Activated CD4-positive, alpha-beta T cell treated with anti-CD3 and anti-CD28 coated beads, Interleukin-2, amount 50 U/mL, for 48 hours (primary cell): ENCODE data around the gene GPR151.

ENCODE experiments used
- DNase-seq, 2 experiments: peaks; one replicate each; pipeline ENCODE4 v3.0.0-alpha.2; 2020

GPR151 gene

GRCh38 chr5:146519554-146519953, 3.6 kb upstream of the GPR151 start:
- DNase-seq = no peak

DNA sequence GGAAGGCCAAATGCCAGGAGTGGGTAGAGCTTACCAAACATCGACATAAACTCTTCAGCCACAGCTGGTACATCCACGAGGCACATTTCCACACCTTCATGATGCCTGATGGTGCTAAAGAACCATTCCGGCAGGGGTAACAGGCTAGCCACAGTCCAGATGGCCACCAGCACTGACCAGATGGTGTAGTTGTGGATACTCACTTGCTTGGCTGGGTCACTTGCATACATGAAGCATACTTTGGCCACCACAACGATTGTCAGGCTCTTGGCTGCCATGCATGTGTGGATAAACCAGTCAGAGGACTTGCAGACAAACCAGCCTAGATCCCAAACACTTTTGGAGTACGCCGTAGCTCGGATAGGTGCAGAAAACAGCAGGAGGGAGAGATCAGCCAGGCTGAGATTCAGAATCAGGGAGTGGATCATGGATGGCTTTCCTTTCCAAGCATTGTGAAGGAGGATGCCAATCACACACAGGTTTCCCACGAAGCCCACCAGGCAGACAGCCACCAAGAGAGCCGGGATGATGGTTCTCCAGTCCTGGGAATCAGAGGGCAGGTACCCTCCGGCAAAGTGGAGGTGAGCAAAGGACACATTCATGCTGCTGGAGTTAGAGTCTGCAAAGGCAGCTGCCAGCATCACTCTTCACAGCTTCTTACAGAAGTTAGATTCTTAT, 378 bp downstream of the GPR151 start:
- DNase-seq = no peak

- DNase-seq = no peak
These were observed 1.4 kb downstream of the GPR151 start for GRCh38 chr5:146514575-146514974.

GRCh38 chr5:146513462-146513861, 2.5 kb downstream of the GPR151 start:
- no peak for DNase-seq

GRCh38 chr5:146510559-146511125, 5.3 kb downstream of the GPR151 start:
- no peak for DNase-seq

GRCh38 chr5:146507428-146507827, 8.6 kb downstream of the GPR151 start:
- no peak for DNase-seq

DNA sequence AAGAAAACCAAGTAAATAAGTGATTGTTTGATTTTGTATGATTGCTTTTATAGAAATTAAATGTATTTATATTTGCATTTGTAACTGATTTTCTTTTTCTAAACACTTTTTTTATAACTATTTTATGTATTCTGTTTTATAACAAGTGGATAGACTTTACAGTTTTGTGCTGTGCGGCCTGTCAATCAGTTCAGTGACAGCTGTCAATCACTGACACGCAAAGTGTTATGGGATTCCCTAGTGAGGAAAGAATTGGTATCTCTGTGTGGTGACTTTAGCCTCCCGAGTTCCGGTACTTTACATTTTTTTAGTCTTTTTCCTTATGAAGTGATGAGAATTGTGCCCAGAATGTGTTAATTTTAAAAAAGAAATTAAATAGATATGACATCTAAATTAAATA, 16.3 kb downstream of the GPR151 start:
- no peak for DNase-seq

DNA sequence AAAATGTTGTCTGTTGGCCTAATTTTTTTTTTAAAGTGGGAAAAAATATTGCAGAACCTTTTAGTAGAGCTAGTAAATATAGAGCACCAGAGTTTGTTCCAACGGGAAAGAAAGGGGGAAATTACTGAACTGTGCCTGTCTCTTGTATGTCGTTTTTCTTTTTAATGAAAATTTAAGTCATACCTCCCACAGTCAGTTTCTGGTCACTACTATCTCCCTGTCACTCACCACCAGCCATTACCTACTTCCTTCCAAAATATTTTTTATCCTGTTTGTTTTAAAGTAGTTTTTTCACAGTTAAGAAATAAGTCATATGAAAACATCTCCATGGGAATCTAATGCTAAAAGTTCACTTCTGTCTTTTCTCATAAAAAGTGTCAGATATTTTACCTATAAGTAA, 21.3 kb downstream of the GPR151 start:
- DNase-seq = no peak

DNA sequence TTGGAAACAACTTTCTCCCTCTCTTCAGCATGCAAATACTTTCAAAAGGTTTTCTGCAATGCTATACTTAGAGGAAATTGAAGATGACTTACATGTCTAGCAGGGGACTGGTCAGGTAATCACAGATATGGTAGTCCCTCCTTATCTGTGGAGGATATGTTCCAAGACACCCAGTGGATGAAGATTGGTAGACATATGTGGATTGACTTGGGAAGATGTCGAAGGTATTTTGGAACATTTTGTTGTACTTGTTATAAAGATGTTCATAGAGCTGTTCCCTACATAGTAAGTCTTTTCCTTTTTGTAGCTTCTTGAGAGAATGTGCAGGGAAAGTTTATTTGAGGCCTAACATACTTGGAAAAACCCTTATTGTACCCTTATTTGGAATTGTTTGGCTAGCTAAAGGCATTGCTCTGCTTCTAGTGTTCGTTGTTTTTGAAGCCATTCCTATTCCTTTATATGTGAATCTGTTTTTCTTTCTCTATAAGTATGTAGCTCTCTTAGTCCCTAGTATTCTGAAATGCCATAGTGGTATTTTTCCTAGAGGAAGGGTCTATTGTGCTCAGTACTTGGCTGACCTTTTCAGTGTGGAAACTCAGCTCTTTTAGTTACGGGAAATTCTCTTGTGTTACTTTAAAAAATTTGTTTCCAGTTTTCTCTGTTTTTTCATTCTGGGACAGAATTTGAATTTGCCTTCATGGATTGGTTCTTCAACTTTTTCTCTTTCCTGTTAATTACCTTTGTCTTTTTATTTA, 25.7 kb downstream of the GPR151 start:
- DNase-seq = no peak

- DNase-seq = no peak
These were observed 31.1 kb downstream of the GPR151 start for GRCh38 chr5:146484714-146485391.

GRCh38 chr5:146482775-146483174, 33.2 kb downstream of the GPR151 start:
- DNase-seq = no peak

GRCh38 chr5:146475906-146476305, 40.1 kb downstream of the GPR151 start:
- no peak for DNase-seq

DNA sequence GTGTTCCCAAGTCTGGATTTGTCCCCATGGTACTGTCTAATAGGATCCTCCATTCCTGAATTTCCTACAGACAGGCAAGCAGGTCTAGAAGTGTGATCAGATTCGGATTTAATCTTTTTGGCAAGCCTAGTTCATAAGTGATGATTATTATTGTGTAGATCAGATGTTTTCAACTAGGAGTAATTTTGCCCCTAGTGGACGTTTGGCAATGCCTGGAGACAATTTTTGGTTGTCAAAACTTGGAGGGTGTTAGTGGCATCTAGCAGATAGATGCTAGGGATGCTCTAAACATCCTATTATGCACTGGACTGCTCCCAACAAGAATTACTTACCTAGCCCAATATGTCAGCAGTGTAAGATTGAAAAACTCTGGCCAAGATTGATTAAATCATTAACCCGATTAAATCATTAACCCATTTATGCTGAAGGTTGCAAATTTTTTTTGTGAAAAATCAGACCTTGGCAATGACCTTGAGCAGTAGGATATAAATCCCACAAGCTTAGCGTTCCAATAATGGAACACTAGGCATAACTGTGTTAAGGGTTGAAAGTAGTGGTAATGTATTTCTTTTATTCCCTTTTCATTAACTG, 40.7 kb downstream of the GPR151 start:
- no peak for DNase-seq

- DNase-seq = no peak
These were observed 41.9 kb downstream of the GPR151 start for GRCh38 chr5:146474065-146474464.

GRCh38 chr5:146467760-146468159, 48.2 kb downstream of the GPR151 start:
- DNase-seq = no peak

- no peak for DNase-seq
These were observed 49.3 kb downstream of the GPR151 start for GRCh38 chr5:146466521-146467349.

DNA sequence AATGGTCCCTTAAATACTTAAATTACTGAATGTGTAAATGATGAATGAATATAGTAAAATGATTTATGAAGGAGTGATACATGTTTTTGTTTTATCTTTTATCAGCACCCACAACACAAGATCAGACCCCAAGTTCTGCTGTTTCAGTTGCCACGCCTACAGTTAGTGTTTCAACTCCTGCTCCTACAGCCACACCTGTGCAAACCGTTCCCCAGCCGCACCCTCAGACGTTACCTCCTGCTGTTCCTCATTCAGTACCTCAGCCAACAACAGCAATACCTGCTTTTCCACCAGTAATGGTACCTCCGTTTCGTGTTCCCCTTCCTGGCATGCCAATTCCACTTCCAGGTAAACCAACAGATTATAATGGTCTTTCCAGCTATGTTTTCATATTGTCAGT, 52.5 kb downstream of the GPR151 start:
- DNase-seq = no peak
